CD4-positive, alpha-beta T cell treated with Interleukin-15 for 4 hours (primary cell): ENCODE measurements around the gene CPNE6.
"Not testable (repeated sequence)": the region's sequence is repeated elsewhere in the genome, so short reads cannot be mapped to it uniquely, and the experiment has no call there.

Experiments
- DNase-seq: peaks from one replicate; pipeline ENCODE4 v3.0.0-alpha.2; 2020; ENCODE audit warnings: low spot score

Gene CPNE6

DNA sequence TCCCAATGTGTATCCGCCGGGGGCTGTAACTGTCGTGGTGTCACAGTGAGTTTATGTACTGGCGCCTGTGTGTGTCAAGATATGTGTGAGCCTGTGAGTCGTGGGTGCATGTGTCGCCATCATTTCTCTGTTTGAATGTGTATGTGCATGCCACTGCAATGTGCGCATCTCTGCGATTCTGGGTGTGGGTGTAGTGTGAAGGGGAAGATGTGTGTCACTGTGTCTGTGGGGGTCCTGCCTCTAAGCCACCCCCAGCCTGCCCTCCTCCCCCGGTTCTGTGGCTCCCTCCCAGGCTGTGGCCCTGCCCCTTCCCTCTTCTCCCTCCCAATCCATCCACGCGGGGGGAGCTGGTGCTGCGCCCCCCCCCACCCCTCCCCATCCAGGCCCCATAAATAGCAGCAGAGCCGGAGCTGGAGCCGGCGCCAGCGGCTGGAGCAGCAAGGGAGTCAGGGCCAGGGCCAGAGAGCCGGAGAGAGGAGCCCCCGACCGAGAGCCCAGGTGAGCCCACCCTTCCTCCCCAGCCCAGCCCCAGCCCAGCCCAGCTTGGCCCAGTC lies at the start of gene CPNE6:
Gene CPNE6 (plus strand): TSS at position 419 of the 554 bp plus-strand sequence. CDS start 1,375 bp downstream, outside the sequence.
- no peak for DNase-seq

DNA sequence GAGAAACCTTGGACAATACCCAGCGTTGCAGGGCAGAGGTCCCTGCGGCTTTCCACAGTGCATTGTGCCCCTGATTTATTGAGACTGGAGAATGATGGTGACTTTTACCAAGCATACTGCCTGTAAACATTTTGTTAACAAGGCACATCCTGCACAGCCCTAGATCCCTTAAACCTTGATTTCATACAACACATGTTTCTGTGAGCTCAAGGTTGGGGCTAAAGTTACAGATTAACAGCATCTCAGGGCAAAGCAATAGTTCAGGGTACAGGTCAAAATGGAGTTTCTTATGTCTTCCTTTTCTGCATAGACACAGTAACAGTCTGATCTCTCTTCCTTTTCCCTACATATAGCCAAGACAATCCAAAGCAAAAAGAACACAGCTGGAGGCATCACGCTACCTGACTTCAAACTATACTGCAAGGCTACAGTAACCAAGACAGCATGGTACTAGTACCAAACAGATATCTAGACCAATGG lies 46.4 kb upstream of the CPNE6 start:
- DNase-seq: not testable (repeated sequence)

DNA sequence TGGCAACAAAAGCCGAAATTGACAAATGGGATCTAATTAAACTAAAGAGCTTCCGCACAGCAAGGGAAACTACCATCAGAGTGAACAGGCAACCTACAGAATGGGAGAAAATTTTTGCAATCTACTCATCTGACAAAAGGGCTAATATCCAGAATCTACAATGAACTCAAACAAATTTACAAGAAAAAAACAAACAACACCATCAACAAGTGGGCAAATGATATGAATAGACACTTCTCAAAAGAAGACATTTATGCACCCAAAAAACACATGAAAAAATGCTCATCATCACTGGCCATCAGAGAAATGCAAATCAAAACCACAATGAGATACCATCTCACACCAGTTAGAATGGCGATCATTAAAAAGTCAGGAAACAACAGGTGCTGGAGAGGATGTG lies 41.7 kb upstream of the CPNE6 start:
- not testable (repeated sequence) for DNase-seq

DNA sequence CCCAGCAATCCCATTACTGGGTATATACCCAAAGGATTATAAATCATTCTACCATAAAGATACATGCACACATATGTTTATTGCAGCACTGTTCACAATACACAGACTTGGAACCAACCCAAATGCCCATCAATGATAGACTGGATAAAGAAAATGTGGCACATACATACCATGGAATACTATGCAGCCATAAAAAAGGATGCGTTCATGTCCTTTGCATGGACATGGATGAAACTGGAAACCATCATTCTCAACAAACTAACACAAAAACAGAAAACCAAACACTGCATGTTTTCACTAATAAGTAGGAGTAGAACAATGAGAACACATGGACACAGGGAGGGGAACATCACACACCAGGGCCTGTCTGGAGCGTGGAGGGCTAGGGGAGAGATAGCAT lies 40.0 kb upstream of the CPNE6 start:
- DNase-seq: not testable (repeated sequence)

DNA sequence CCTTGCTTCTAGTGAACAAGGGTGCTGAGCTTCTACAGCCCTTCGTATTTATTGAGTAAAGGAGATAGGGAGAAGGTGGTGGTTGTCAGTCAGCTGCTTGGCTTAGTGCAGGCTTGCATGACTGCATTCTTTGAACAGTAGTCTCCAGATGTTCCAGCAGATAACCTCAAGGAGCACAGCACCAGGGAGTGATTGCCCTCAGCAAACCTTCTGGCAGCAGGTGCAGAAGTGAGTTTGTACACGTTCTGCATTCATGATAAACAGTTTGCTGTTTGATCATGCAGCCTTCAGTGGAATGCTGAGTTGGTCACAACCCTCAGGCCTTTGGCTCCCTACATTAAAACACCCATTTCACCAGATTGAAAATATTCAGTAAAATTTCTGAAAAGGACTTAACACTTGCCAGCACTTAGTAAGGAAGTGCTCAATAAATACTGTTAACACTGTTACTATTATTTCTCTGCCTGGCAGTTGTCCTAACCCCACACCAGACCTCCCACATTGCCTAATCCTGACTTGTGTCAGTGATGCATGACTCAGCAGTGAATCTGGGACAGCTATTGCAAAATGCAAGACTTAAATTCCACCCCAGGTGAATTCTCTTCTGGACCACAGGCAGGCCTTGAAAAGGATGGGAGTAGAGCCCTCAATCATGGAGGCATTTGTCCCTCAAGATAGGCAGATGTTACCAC lies 38.5 kb upstream of the CPNE6 start:
- no peak for DNase-seq

DNA sequence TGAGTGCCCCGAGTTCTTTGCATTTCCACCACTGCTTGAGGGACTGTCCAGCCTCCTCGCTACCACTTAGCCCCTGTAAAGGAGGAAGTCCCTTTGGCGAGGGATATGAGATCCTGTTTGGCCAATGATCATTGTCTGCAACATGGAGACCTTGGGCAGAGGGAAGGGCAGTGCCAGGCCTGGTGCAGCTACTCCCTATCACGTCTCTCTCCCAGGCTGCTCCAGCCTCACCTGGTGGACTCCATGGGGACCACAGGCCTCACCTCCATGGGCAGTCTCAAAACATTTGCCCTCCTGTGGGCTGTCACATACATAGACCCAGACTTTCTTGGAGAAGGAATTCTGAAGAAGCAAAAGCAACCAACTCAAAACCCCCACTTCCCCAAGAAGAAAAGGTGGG lies 35.6 kb upstream of the CPNE6 start:
- not testable (repeated sequence) for DNase-seq

DNA sequence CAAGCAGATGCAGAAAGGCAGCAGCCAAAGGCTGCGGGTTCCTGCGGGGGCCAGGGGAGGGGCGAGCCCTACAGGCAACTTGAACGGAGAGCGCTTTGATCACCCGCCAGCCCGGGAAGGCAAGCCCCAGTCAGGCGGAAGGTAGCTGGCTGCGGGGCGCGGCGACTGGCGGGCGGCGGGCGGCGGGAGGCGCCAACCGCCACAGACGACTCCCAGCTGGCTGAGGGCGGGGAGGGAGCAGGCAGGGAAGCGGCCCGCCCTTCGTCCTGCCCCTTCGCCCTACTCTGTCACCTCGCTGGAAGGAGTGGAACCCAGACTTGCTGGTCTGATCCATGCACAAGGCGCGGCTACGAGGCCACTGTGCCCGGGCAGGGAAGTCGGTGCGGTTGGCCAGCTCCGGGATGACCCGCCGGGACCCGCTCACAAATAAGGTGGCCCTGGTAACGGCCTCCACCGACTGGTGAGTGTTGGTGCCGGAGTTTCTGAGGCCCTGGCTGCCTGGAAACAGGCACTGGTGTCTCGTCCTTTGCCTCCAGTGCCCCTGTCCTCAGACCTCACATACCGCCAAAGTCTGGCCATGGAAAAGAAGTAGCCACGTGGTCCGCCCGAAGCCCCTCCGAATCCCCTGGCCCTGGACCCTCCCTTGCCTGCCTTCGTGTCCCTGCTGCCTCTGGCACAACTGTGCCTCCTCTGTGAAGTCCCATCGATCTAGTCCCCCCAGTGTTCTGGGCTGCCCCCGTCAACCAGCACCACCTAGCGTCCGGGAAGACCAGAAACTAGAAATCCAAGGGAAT lies 35.0 kb upstream of the CPNE6 start:
- peak; percentile 72 for DNase-seq

DNA sequence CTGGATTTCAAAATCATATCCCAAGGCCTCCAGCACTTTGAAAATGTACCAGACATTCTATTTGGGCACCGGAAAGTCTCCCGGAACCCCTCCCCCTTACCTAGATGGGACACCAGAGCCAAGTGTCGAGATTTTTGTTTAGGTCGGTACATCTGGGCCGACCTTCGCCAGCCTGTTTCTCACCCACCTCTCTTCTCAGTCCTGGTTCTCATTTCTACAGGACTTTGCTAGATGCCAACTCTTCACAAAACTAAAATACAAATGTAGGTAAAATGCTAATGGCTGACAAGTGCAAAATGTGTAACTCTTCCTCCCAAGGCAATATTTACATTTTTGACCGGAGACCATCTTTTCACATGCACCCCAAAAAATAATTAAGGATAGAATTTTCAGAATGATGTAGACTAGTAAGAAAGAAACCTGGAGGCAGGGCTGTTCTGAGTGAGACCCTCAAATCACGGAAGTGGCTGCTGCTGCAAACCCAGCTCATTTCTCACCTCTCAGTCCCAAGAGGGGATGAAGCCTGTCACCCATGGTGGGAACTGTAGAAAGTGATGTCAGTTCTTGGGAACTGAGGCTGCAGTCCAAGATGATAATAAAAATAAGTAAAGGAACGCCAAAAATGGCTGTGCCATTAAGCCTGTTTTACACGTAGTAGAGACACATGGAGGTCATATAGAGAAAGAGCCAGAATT lies 34.3 kb upstream of the CPNE6 start:
- DNase-seq: not testable (repeated sequence)

DNA sequence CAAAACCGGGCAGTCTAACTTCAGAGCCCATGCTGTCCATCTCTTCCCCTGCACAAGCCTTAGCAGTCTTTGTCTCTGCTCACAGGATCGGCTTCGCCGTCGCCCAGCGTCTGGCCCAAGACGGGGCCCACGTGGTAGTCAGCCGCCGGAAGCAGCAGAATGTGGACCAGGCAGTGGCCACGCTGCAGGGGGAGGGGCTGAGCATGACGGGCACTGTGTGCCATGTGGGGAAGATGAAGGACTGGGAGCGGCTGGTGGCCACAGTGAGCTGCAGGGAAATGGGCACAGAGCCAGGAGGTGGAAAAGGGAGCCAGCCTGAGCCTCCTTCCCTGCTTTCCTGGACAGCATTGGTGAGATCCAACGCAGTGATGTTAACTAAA lies 33.7 kb upstream of the CPNE6 start:
- DNase-seq: no peak

DNA sequence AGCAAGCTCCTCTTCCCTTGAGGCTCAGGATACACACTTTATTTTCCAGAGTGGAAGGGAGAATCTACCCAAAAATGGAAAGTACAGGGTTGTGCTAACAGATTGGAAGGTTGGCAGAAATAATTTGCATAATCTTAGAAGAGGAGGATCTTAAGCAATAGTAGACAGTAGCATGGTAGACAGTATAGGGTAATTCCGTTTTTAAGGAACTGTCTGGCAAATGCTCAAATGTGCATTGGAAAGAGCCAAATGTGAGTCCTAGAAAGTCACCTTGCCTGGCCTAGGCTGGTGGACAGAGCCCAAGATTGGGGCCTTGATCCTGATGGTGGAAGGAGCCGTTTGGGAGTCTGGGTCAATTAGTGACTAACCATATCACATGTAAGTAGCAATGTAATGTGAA lies 32.7 kb upstream of the CPNE6 start:
- no peak for DNase-seq

DNA sequence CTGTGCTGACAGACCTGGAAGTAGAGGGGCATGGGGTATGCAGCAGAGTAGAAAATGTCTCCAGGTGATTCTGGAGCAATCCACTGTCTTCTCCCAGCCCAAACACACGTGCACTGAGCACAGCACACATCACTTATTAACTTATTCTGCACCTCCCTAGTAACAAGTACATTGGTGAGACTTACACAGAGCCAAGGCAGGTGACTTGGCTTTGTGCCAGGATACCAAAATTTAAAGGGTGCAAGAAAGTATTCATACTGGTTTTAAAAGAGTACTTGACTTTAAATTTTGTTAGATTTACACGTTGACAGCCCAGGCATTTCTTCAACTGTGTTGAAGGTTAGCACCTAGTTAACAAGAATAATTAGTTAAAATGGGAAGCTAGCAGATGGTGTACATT lies 30.7 kb upstream of the CPNE6 start:
- no peak for DNase-seq

DNA sequence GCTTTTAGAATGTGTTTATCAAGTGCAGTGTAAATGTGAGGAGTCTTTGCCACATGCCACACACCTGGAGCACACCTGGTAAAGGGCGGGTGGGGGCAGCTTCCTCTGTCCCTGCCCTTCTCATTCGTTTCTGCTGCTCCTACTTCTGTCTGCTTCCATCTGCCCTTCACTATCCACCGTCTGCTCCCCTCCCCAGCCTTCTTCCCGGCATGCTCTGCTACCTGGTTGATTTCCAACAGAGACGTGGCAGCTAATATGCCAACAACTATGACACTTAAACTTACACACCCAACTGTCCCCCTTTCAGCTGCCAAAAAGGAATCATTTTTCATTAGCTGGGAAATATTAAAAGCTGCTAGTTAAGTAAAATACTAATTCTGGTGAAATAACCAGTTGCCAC lies 28.6 kb upstream of the CPNE6 start:
- DNase-seq: no peak

DNA sequence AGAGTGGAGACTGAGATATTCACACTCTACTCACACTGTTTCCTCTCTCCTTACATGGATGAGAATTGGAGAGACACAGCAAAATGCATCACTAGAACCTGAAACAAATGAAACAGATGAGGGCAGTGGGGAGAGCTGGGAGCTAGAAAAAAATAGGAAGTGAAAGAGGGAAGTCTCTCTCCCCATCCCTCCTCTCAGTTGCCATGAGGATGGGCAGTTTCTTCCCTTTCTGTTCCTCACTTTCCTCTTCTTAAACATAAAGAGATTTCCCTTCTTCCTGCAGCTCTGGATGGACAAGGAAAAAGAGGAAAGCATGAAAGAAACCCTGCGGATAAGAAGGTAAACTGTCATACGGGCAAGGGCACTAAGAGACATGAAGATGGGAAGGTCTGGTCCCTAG lies 22.4 kb upstream of the CPNE6 start:
- not testable (repeated sequence) for DNase-seq

DNA sequence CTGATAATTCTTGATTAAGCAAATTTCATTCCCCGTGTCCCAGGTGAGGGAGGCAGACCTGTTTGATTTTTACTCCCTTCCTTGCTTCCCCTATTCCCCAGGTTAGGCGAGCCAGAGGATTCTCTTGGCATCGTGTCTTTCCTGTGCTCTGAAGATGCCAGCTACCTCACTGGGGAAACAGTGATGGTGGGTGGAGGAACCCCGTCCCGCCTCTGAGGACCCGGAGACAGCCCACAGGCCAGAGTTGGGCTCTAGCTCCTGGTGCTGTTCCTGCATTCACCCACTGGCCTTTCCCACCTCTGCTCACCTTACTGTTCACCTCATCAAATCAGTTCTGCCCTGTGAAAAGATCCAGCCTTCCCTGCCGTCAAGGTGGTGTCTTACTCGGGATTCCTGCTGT lies 20.6 kb upstream of the CPNE6 start:
- not testable (repeated sequence) for DNase-seq

DNA sequence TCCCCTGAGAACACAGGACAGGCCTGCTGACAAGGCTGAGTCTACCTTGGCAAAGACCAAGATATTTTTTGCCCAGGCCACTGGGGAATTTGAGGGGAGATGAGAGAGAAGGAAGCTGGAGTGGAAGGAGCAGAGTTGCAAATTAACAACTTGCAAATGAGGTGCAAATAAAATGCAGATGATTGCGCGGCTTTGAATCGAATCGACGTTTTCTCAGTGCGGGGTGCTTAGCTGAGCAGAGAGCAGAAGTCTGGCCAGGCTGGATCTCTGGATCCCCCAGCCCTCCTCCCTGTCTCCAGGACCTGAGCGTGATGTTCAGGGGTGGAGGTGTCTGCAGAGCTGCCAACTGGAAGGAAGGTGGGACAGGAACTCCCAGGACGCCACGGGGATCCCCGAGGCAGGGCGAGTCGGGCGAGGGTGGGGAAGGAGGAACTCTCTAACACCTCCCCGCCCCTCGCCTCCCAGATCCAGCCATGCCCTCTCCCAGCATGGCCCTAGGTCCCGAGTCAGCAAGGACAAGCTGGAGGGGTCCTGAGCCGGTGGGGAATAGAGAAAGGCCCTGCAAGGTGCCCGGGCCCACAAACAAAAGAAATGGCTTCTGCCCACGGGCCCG lies 20.1 kb upstream of the CPNE6 start:
- DNase-seq: no peak

DNA sequence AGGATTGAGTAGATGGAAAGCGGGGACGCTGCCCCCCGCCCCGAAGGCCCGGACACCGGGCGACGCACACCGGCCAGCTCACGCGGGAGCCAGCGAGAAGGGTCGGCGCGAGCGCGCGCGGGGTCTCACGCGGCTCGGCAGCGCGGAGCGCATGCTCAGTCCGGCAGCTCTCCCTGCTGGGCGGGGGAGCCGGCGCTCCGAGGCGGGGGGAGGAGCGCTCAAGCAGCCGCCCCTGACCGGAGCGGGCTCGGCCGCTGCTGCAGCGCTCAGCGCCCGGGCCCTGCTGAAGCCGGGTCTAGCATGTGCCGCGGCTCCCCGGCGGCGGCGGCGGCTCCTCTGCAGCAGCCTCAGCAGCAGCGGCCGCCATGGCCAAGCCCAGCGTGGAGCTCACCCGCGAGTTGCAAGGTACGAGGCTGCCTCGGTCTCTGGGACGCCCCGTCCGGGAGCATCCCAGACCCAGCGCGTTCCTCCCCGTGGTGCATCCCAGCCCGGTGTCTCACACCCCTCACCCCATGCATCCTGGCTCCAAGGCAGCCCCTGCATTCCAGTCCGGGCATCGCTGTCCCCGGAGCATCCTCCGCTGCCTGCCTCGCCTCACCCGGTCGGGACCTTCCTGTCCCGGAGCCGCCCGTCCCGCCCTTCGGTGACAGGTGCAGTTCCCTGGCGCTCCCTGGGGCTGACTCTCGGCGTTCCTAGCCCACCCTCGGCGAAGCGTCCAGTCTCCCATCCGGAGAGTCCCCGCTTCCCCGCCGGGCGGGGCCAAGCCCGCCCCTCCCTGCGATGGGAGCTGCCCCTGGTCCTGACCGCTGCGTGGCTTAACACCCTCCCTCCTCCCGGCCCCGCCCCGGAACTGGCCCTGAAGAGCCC lies 19.3 kb upstream of the CPNE6 start, which contains the start of gene CARMIL3:
Gene CARMIL3 (plus strand): TSS at position 221 of the 867 bp plus-strand sequence. CDS start 145 bp downstream, at position 366.
- DNase-seq: peak; percentile 64

DNA sequence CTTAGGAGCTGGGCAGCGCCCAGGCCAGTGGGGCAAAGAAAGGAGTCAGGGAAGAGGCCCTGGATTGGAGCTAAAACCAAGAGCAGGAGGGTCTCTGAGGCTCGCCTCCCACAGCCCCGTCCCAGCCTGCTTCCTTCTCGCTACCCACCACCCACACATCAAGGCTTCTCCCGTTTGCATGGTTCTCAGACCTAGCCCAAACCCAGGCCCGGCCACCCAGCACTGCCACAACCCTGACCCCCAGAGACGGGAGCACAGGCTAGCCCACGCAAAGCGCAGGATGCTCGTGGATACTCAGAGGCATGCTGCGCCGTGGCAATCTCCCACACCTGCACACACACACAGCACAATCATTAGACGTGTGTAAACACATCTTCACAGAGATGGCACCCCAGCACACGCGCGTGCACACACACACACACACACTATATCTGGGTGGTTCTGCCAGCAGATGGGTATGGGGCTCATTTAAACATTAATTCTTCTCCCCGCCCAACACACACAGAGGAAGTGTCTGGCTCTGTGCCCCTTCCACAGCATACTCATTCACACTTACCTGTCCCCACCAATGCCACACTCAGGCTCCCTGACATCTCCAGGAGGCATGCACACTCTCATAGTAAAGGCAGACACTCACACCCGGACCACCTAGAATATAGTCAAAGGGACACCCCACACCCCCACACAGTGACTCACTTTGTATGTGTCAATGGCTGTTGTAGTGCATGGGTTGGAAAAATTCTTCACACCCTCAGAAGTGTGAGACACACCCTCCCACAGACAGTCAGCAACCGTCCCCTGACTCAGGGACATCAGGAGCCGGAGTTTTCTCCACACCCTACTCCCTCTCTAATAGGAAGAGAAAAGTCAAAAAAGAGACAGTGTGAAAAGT lies 18.5 kb upstream of the CPNE6 start:
- DNase-seq: peak; percentile 73

DNA sequence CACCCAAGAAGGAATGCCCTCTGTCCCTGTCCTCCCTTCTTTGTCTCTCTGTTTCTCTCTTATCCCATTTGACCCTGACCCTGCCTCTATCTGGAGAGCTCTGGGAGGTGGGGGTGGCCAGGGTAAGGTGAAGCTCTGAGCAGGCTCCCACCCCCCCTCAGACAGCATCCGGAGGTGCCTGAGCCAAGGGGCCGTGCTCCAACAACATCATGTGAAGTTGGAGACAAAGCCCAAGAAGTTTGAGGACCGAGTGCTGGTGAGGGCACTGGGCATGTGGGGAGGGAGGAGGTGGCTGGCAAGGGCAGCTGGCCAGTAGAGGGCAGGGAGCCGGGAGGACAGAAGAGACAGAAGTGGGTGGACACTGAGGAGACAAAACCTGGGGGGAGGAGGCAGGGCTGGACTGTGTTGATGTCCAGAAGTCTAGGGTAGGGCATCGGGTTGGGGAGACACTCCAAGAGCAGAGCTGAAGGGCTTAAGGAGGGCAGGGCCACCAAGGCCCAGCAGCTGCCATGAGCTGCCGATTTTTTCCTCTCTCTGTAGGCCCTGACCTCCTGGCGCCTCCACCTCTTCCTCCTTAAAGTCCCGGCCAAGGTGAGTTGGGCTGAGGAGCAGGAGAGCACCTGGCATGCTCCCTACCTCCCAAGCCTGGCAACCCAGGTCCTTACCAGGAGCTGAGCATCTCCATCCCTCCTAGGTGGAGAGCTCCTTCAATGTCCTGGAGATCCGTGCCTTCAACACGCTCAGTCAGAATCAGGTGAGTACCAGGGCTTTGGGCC lies 17.6 kb upstream of the CPNE6 start:
- DNase-seq: no peak

DNA sequence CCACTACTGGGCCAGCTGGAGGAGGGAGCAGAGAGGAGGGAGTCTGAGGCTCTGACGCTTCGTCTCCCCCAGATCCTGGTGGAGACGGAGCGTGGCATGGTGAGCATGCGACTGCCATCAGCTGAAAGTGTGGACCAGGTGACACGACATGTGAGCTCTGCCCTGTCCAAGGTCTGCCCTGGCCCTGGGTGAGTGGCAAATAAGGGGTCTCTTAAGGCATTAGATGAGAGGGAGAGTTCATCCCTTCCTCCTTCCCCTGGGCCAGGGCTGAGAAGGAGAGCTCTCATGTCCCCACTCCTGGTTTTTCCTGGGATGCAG lies 17.1 kb upstream of the CPNE6 start:
- no peak for DNase-seq
